Kidney epithelial cell (primary cell): ENCODE measurements around the gene MACROD2. TPM values are rescaled to one million over a fixed set of nuclear protein-coding genes. Genes with fewer than 3 reads are reported as not detected.

ENCODE experiments used
- DNase-seq: peaks from one replicate; pipeline ENCODE4 v3.0.0-alpha.2; 2010; ENCODE audit warnings: low read depth
- H3K27me3 ChIP-seq: 2 replicates; pipeline ENCODE4 v1.6.0; 2011; ENCODE audit warnings: low read length; ENCODE audit not compliant: control insufficient read depth, insufficient read depth
- H3K36me3 ChIP-seq: 2 replicates; pipeline ENCODE4 v1.5.1; 2011; ENCODE audit warnings: low read length; ENCODE audit not compliant: control insufficient read depth, insufficient read depth
- H3K4me3 ChIP-seq: 2 replicates; pipeline ENCODE4 v1.5.1; 2011; ENCODE audit warnings: low read depth, mild to moderate bottlenecking, control low read depth, low read length
- CTCF ChIP-seq: IDR thresholded peaks from 2 replicates; pipeline ENCODE4 v1.5.1; 2011; ENCODE audit warnings: mild to moderate bottlenecking, moderate library complexity, low read length, control low read depth, inconsistent platforms; ENCODE audit not compliant: insufficient read depth, poor library complexity, severe bottlenecking
- total RNA-seq: library from RNA; depleted of rRNA; stranded (reverse); fragments of >200 nt; gene quantifications from 2 replicates; pipeline ENCODE4 v1.2.3, GENCODE V29; 2015

The MACROD2 gene
- total RNA-seq, 1 donor from 2014 or later: 0.79 TPM

- TF ChIP-seq CTCF: no peak
- Histone ChIP-seq H3K27me3 (no peaks in the 10 kb centered on the region), H3K36me3 (no peaks in the 10 kb centered on the region), H3K4me3 (no peak overlapping the region)
- no peak for DNase-seq
Measured at GRCh38 chr20:15164726-15165125, 1169.4 kb downstream of the MACROD2 start.

GRCh38 chr20:15166744-15167143 is 1171.4 kb downstream of the MACROD2 start:
- no peak for TF ChIP-seq CTCF
- H3K4me3 ChIP-seq: no peak overlapping the region
- no peaks in the 10 kb centered on the region for H3K36me3 ChIP-seq
- DNase-seq: no peak
- H3K27me3 ChIP-seq: no peaks in the 10 kb centered on the region

DNA sequence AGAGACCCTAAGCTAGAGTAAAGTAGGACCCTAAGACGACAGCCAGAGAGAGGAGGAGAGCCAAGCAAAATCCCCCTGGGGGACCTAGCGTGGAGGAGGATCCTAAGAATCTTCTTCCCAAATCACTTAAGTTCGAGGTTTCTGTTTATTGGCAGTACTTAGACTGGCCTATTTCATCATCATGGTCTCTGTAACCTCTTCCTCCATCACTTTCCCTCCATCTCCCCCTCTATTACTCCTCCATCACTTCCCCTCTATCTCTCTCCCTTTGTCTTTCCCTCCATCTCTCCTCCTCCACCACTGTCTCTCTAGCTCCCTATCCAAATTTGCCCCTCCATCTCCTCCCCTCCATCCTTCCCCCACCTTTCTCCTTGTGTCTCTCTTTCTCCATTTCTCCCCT is 1175.7 kb downstream of the MACROD2 start:
- H3K4me3 ChIP-seq: no peak overlapping the region
- no peak for DNase-seq
- no peaks in the 10 kb centered on the region for H3K27me3 ChIP-seq
- TF ChIP-seq CTCF: no peak
- no peaks in the 10 kb centered on the region for H3K36me3 ChIP-seq

- no peaks in the 10 kb centered on the region for H3K27me3 ChIP-seq
- no peaks in the 10 kb centered on the region for H3K36me3 ChIP-seq
- no peak for TF ChIP-seq CTCF
- DNase-seq: no peak
- no peak overlapping the region for H3K4me3 ChIP-seq
Measured at GRCh38 chr20:15176929-15177328, 1181.6 kb downstream of the MACROD2 start.

DNA sequence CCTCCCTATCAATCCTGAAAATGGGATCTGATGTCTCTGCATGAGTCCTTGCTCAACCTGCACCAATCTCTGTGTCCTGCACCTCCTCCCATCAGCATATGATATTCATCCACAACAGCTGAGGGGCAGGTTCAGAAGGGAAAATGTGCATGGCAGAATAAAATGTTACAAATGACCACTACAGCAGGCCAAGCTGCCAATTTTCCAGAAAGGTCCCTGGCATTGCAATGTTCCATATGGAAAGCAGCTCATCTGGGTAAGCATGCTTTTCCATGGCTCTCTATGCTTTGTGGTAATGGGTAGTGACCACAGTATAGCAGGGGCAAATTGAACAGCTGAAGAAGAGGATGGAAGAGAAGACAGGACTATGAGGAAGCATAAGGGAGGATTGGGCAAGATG is 1183.3 kb downstream of the MACROD2 start:
- no peaks in the 10 kb centered on the region for H3K36me3 ChIP-seq
- DNase-seq: no peak
- no peak for TF ChIP-seq CTCF
- no peaks in the 10 kb centered on the region for H3K27me3 ChIP-seq
- H3K4me3 ChIP-seq: no peak overlapping the region

DNA sequence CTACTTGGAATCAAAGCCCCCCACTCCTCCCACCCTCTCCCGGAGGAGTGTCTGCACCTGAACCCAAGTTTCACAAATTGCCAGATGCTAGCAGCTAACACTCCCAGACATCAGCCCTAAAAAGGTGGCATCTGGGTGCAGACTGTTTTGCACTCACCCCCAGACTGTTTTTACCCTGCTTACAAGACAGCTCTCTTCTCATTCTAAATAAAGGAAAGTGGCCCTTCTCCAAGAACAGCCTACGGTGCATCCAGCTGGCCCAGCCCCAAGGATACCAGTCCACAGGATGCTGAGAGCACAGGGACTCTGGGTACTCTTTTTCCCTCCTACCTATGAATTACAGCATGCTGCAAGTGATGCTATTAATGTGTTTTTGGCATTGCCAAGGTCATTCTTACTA is 1184.1 kb downstream of the MACROD2 start:
- H3K27me3 ChIP-seq: no peaks in the 10 kb centered on the region
- no peak overlapping the region for H3K4me3 ChIP-seq
- no peak for TF ChIP-seq CTCF
- no peak for DNase-seq
- no peaks in the 10 kb centered on the region for H3K36me3 ChIP-seq
